NCI-H2171 (cell line): ENCODE results near the gene DEFB123.
"Not testable (repeated sequence)": the region's sequence is repeated elsewhere in the genome, so short reads cannot be mapped to it uniquely, and the experiment has no call there.

Experiments used
- DNase-seq: peaks from one replicate; lab custom pipeline; 2025; lab: John Stamatoyannopoulos, UW

DEFB123 gene

GRCh38 chr20:31440012-31440659, at the start of gene DEFB123:
Gene DEFB123, plus strand, starts transcription at chr20:31440632. Its CDS starts 67 bp downstream, at chr20:31440699.
- no peak for DNase-seq

GRCh38 chr20:31392836-31393235, 47.6 kb upstream of the DEFB123 start:
- no peak for DNase-seq

- no peak for DNase-seq
These were observed 45.5 kb upstream of the DEFB123 start for GRCh38 chr20:31394900-31395299.

GRCh38 chr20:31403886-31404285, 36.5 kb upstream of the DEFB123 start:
- no peak for DNase-seq

GRCh38 chr20:31406115-31406514, 34.3 kb upstream of the DEFB123 start, which contains the start of gene DEFB121:
Gene DEFB121, minus strand, starts transcription at chr20:31406215. Its CDS starts 63 bp downstream, at chr20:31406152.
- no peak for DNase-seq

- DNase-seq, result no peak
These were observed 30.4 kb upstream of the DEFB123 start for GRCh38 chr20:31410011-31410410.

GRCh38 chr20:31414381-31414780, 26.1 kb upstream of the DEFB123 start:
- no peak for DNase-seq

- DNase-seq, result no peak
These were observed 24.8 kb upstream of the DEFB123 start for GRCh38 chr20:31415653-31416052.

- DNase-seq, result no peak
These were observed 22.1 kb upstream of the DEFB123 start for GRCh38 chr20:31418307-31418706.

GRCh38 chr20:31425797-31426196, 14.6 kb upstream of the DEFB123 start:
- DNase-seq, result no peak

GRCh38 chr20:31426891-31427551, 13.4 kb upstream of the DEFB123 start:
- not testable (repeated sequence) for DNase-seq

GRCh38 chr20:31427576-31427975, 12.9 kb upstream of the DEFB123 start:
- DNase-seq, result not testable (repeated sequence)

GRCh38 chr20:31430568-31431115, 9.8 kb upstream of the DEFB123 start:
- DNase-seq, result no peak

- DNase-seq, result no peak
These were observed 5.8 kb downstream of the DEFB123 start for GRCh38 chr20:31446084-31446819.

GRCh38 chr20:31449511-31450414, 9.3 kb downstream of the DEFB123 start:
- DNase-seq, result no peak

GRCh38 chr20:31452575-31452974, 12.1 kb downstream of the DEFB123 start:
- DNase-seq, result no peak

- no peak for DNase-seq
These were observed 13.9 kb downstream of the DEFB123 start for GRCh38 chr20:31454361-31454760.

GRCh38 chr20:31470946-31471345, 30.5 kb downstream of the DEFB123 start:
- DNase-seq, result not testable (repeated sequence)

- no peak for DNase-seq
These were observed 32.2 kb downstream of the DEFB123 start for GRCh38 chr20:31472395-31473330.

- DNase-seq, result no peak
These were observed 33.1 kb downstream of the DEFB123 start for GRCh38 chr20:31473331-31474096.
